Muscle of arm (tissue), 12 donors: ENCODE results near the gene C3orf18. TPM values are rescaled to one million over a fixed set of nuclear protein-coding genes. Genes with fewer than 3 reads are reported as not detected.
A peak's percentile ranks its signal among the peaks of the same experiment; 100 is the strongest.
"Not testable (repeated sequence)": the region's sequence is repeated elsewhere in the genome, so short reads cannot be mapped to it uniquely, and the experiment has no call there.

Experiments
- DNase-seq: peaks from one replicate; pipeline ENCODE4 v3.0.0-alpha.2; 2013
- polyA plus RNA-seq, 12 donors: library from polyadenylated mRNA; unstranded; fragments of 120-200 nt; gene quantifications; one replicate each; pipeline ENCODE4 v1.2.1, GENCODE V29; 2013; ENCODE audit not compliant: insufficient read length in 12 of 12

C3orf18 gene
- polyA plus RNA-seq, 12 donors = 13.0 to 24.8 (median 17.3) TPM; not detected in 1

- DNase-seq = no peak
Measured at GRCh38 chr3:50525191-50525910, 42.2 kb downstream of the C3orf18 start.

DNA sequence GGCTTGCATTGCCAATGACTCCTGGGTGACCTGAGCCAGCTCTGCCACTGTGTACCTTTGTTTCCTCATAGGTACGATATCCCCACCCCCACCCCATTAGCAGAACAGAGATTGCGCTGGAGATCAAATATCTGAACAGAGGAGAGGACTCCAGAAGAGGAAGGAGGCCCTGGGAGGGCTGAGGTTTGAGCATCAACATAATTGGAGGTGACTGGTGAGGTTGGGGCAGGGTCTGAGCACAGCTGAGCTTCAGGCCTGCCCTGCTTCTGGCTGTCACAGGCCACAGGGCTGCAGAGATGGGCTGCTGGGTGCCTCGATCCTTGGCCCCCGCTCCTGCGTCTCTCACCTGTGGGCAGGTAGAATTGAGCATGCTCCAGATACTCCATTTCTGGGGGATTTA, 42.8 kb downstream of the C3orf18 start:
- no peak for DNase-seq

- DNase-seq = no peak
Measured at GRCh38 chr3:50523279-50523811, 44.2 kb downstream of the C3orf18 start.

DNA sequence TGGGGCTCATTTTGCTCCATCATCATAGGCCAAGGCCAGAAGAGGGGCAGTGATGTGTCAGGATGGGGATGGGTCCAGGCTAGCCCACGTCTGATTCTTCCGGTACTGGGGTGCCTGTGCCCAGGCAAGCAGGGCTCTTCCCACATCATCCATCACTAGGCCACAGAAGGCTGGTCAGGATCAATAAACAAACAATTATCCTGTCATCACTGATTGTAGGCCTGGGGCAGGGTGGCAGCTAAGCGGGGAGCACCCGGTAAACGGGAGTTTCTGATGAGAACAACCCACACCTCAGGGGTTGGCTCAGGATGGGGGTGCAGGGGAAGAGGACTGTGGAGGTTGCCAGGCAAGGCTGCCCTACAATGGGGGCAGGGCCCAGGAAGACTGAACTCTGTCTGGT, 46.0 kb downstream of the C3orf18 start:
- DNase-seq = no peak

GRCh38 chr3:50520849-50521248, 46.7 kb downstream of the C3orf18 start:
- no peak for DNase-seq

GRCh38 chr3:50519471-50520089, 48.0 kb downstream of the C3orf18 start:
- no peak for DNase-seq

DNA sequence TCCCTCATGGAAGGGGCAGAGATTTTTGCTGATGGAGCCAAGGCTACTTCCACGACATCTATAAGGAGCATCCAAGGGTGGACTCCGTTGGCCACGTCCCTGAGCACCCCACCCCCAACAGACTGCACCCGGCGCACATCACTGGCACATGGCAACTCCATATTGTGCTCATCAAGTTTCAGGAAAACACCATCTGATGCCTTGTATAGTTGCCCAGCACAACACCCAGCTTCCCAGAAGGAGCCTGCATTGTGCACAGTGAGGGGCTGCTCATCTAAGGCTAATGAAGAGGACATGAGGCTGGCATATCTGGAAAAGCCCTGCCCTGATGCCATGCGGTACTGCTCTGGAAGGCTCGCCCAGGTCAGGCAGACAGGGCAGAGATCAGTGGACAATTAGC, 49.1 kb downstream of the C3orf18 start:
- no peak for DNase-seq

GRCh38 chr3:50517721-50518206, 49.8 kb downstream of the C3orf18 start:
- no peak for DNase-seq

GRCh38 chr3:50516440-50516871, 51.1 kb downstream of the C3orf18 start:
- DNase-seq = no peak

GRCh38 chr3:50515565-50516439, 51.7 kb downstream of the C3orf18 start:
- DNase-seq = peak; percentile 38

- not testable (repeated sequence) for DNase-seq
Measured at GRCh38 chr3:50512908-50513307, 54.6 kb downstream of the C3orf18 start.

GRCh38 chr3:50512131-50512530, 55.4 kb downstream of the C3orf18 start:
- DNase-seq = no peak

GRCh38 chr3:50510325-50510724, 57.2 kb downstream of the C3orf18 start:
- no peak for DNase-seq

GRCh38 chr3:50509715-50510114, 57.8 kb downstream of the C3orf18 start:
- no peak for DNase-seq

- no peak for DNase-seq
Measured at GRCh38 chr3:50508821-50509220, 58.7 kb downstream of the C3orf18 start.

Other genes with a start within 250 kb of the C3orf18 start
- 10 to 100 TPM in 11 of 12 donors, not detected in 1; 30.9 to 43.9 (median 36.9) TPM for gene HYAL2, start 245.0 kb downstream of the C3orf18 start, polyA plus RNA-seq
- gene TUSC2, start 239.5 kb downstream of the C3orf18 start, polyA plus RNA-seq = 10 to 100 TPM in 11 of 12 donors, not detected in 1; 12.5 to 45.3 (median 15.9) TPM
- 10 to 100 TPM in 11 of 12 donors, not detected in 1; 26.1 to 42.4 (median 33.0) TPM for gene RASSF1, start 226.9 kb downstream of the C3orf18 start, polyA plus RNA-seq
- gene ZMYND10, start 222.0 kb downstream of the C3orf18 start, polyA plus RNA-seq = 1 to 10 TPM in 3 of 12 donors, under 1 TPM in 7, not detected in 2; 0.65 to 1.7 (median 0.83) TPM
- gene NPRL2, start 217.0 kb downstream of the C3orf18 start, polyA plus RNA-seq = 10 to 100 TPM in 10 of 12 donors, 1 to 10 TPM in 1, not detected in 1; 7.5 to 21.8 (median 18.0) TPM
- gene CYB561D2, start 216.9 kb downstream of the C3orf18 start, polyA plus RNA-seq = 1 to 10 TPM in 10 of 12 donors, not detected in 2; 4.3 to 7.8 (median 6.7) TPM
- gene TMEM115, start 208.2 kb downstream of the C3orf18 start, polyA plus RNA-seq = 10 to 100 TPM in 11 of 12 donors, not detected in 1; 19.5 to 29.1 (median 22.9) TPM
- 10 to 100 TPM in 2 of 12 donors, 1 to 10 TPM in 9, not detected in 1; 5.0 to 12.5 (median 7.7) TPM for gene CACNA2D2, start 64.1 kb downstream of the C3orf18 start, polyA plus RNA-seq
- gene HEMK1, start 1.8 kb upstream of the C3orf18 start, polyA plus RNA-seq = 10 to 100 TPM in 11 of 12 donors, not detected in 1; 14.6 to 21.7 (median 17.0) TPM
- gene CISH, start 44.0 kb upstream of the C3orf18 start, polyA plus RNA-seq = 10 to 100 TPM in 6 of 12 donors, 1 to 10 TPM in 5, not detected in 1; 8.8 to 21.0 (median 12.5) TPM
- gene MAPKAPK3, start 49.4 kb upstream of the C3orf18 start, polyA plus RNA-seq = 100 to 1,000 TPM in 1 of 12 donors, 10 to 100 TPM in 11; 10.5 to 174 (median 27.9) TPM
- gene DOCK3, start 107.2 kb upstream of the C3orf18 start, polyA plus RNA-seq = 1 to 10 TPM in 1 of 12 donors, under 1 TPM in 9, not detected in 2; 0.06 to 3.4 (median 0.23) TPM